H1 (cell line): Measurements from ENCODE around the gene SKIDA1. TPM values are rescaled to one million over a fixed set of nuclear protein-coding genes. Genes with fewer than 3 reads are reported as not detected.
A peak's percentile ranks its signal among the peaks of the same experiment; 100 is the strongest.

Experiments
- CTCF ChIA-PET: fragments of 300-600 bp; sonication (Branson Sonifier 250); formaldehyde crosslinking; loops from one replicate; lab custom pipeline; 2021; ENCODE audit not compliant: partially characterized antibody; lab: Charles Lee
- POLR2A ChIA-PET: fragments of 300-600 bp; sonication (Branson Sonifier 250); formaldehyde crosslinking; loops from one replicate; lab custom pipeline; 2021; ENCODE audit warnings: inconsistent platforms; ENCODE audit not compliant: partially characterized antibody; lab: Charles Lee
- DNase-seq, 2 experiments: peaks; one replicate each; pipeline versions ENCODE4 v3.0.0 to v3.0.0-alpha.2; 2010 to 2022; ENCODE audit warnings: low spot score in 2 of 2, low read depth in 1 of 2, mixed read lengths in 1 of 2
- FAIRE-seq: peaks from 2 replicates; lab custom pipeline; 2011; peaks lifted over from hg19 to GRCh38; lab: Jason Lieb, UNC
- H2AFZ ChIP-seq: 2 replicates; pipeline ENCODE4 v1.8.1; 2012; ENCODE audit warnings: low read length, inconsistent platforms
- H2AK5ac ChIP-seq: 2 replicates; pipeline ENCODE4 v1.6.1; 2013; ENCODE audit warnings: low read depth, low read length
- H2BK120ac ChIP-seq: replicated peaks from 2 replicates; pipeline ENCODE3; 2013; ENCODE audit warnings: low read depth, low read length, inconsistent platforms
- H2BK12ac ChIP-seq: 2 replicates; pipeline ENCODE4 v1.6.1; 2013; ENCODE audit warnings: low read depth, low read length
- H2BK15ac ChIP-seq: 2 replicates; pipeline ENCODE4 v1.6.1; 2013; ENCODE audit warnings: low read length
- H2BK20ac ChIP-seq: 2 replicates; pipeline ENCODE4 v1.6.1; 2013; ENCODE audit warnings: low read length
- H2BK5ac ChIP-seq: 2 replicates; pipeline ENCODE4 v1.6.1; 2013; ENCODE audit warnings: low read depth, low read length
- H3K14ac ChIP-seq: 2 replicates; pipeline ENCODE4 v1.6.1; 2013; ENCODE audit warnings: inconsistent platforms; ENCODE audit not compliant: insufficient read length
- H3K18ac ChIP-seq: 2 replicates; pipeline ENCODE4 v1.6.1; 2013; ENCODE audit warnings: low read length; ENCODE audit errors: extremely low read depth
- H3K23ac ChIP-seq: 2 replicates; pipeline ENCODE4 v1.6.1; 2013; ENCODE audit warnings: inconsistent platforms; ENCODE audit not compliant: insufficient read length
- H3K23me2 ChIP-seq: 2 replicates; pipeline ENCODE4 v1.6.1; 2013; ENCODE audit warnings: low read depth, low read length
- H3K27ac ChIP-seq: 2 replicates; pipeline ENCODE4 v1.6.1; 2011; ENCODE audit warnings: low read depth, low read length, inconsistent platforms
- H3K27me3 ChIP-seq, 4 experiments: replicated peaks in 1 of 4; 1 replicate in 1 of 4; 2 replicates in 3 of 4; pipeline versions ENCODE4 v1.6.1 to v1.8.1; 2011 to 2013; ENCODE audit warnings: low read length in 3 of 4, mild to moderate bottlenecking in 3 of 4, inconsistent platforms in 2 of 4, mixed read lengths in 2 of 4, moderate library complexity in 1 of 4; ENCODE audit not compliant: control insufficient read depth in 3 of 4, insufficient read depth in 3 of 4; ENCODE audit errors: extremely low read depth in 1 of 4
- H3K36me3 ChIP-seq, 4 experiments: 2 replicates each; pipeline versions ENCODE4 v1.6.1 to v1.8.1; 2011 to 2013; ENCODE audit warnings: mild to moderate bottlenecking in 4 of 4, low read length in 3 of 4, moderate library complexity in 2 of 4, control low read depth in 1 of 4, inconsistent platforms in 1 of 4; ENCODE audit not compliant: insufficient read depth in 4 of 4, control insufficient read depth in 2 of 4
- H3K4ac ChIP-seq: replicated peaks from 2 replicates; pipeline ENCODE3; 2013; ENCODE audit warnings: low read length, low read depth, mixed read lengths, inconsistent platforms; ENCODE audit not compliant: insufficient read length
- H3K4me1 ChIP-seq, 4 experiments: replicated peaks in 1 of 4; 1 replicate in 1 of 4; 2 replicates in 3 of 4; pipeline versions ENCODE4 v1.6.1 to v1.8.1; 2011 to 2013; ENCODE audit warnings: low read length in 3 of 4, inconsistent platforms in 2 of 4, mixed read lengths in 1 of 4; ENCODE audit not compliant: insufficient read depth in 4 of 4, control insufficient read depth in 3 of 4
- H3K4me2 ChIP-seq, 2 experiments: 2 replicates each; pipeline versions ENCODE4 v1.6.1 to v1.8.1; 2011 to 2013; ENCODE audit warnings: low read depth in 2 of 2, low read length in 2 of 2, control low read depth in 1 of 2, inconsistent platforms in 1 of 2, mild to moderate bottlenecking in 1 of 2; ENCODE audit not compliant: insufficient read depth in 1 of 2
- H3K4me3 ChIP-seq, 4 experiments: fragments of 200-600, 300-600 bp in 1 of 4; sonication (generic), shearing (Covaris generic), sonication (Bioruptor Twin) in 1 of 4; 2 replicates each; pipeline versions ENCODE4 v1.5.1 to v1.8.1; 2011 to 2016; ENCODE audit warnings: low read length in 4 of 4, low read depth in 3 of 4, control low read depth in 2 of 4, inconsistent platforms in 2 of 4, mild to moderate bottlenecking in 2 of 4, mixed read lengths in 1 of 4, moderate library complexity in 1 of 4; ENCODE audit not compliant: insufficient read depth in 2 of 4; ENCODE audit errors: extremely low read depth in 1 of 4
- H3K56ac ChIP-seq: replicated peaks from 2 replicates; pipeline ENCODE3; 2013; ENCODE audit warnings: low read depth, mild to moderate bottlenecking, mixed read lengths, low read length, inconsistent platforms; ENCODE audit not compliant: insufficient read length
- H3K79me1 ChIP-seq: 2 replicates; pipeline ENCODE4 v1.6.1; 2013; ENCODE audit warnings: low read depth, low read length, control low read depth
- H3K79me2 ChIP-seq, 2 experiments: 2 replicates each; pipeline versions ENCODE4 v1.6.1 to v1.8.1; 2012 to 2013; ENCODE audit warnings: low read length in 2 of 2, mild to moderate bottlenecking in 2 of 2, inconsistent platforms in 1 of 2; ENCODE audit not compliant: insufficient read depth in 2 of 2, control insufficient read depth in 1 of 2
- H3K9ac ChIP-seq, 4 experiments: replicated peaks in 1 of 4; 1 replicate in 1 of 4; 2 replicates in 3 of 4; pipeline versions ENCODE4 v1.6.1 to v1.8.1; 2011 to 2013; ENCODE audit warnings: low read depth in 3 of 4, low read length in 3 of 4, control low read depth in 2 of 4, mild to moderate bottlenecking in 2 of 4, moderate library complexity in 2 of 4, inconsistent platforms in 1 of 4; ENCODE audit errors: extremely low read depth in 1 of 4
- H3K9me3 ChIP-seq, 2 experiments: 2 replicates each; pipeline versions ENCODE4 v1.6.1 to v1.8.1; 2012 to 2013; ENCODE audit warnings: mild to moderate bottlenecking in 2 of 2, moderate library complexity in 2 of 2, control low read depth in 1 of 2, inconsistent platforms in 1 of 2, low read depth in 1 of 2, low read length in 1 of 2, mixed read lengths in 1 of 2; ENCODE audit not compliant: insufficient read depth in 2 of 2
- H4K20me1 ChIP-seq, 2 experiments: replicated peaks in 1 of 2; 2 replicates each; pipeline versions ENCODE3 to v1.8.1; 2011 to 2013; ENCODE audit warnings: inconsistent platforms in 2 of 2, low read length in 2 of 2, mild to moderate bottlenecking in 1 of 2; ENCODE audit not compliant: insufficient read depth in 2 of 2, control insufficient read depth in 1 of 2
- H4K5ac ChIP-seq: 2 replicates; pipeline ENCODE4 v1.6.1; 2013; ENCODE audit warnings: low read length, low read depth, mixed read lengths, inconsistent platforms; ENCODE audit not compliant: insufficient read length
- H4K8ac ChIP-seq: 2 replicates; pipeline ENCODE4 v1.8.0; 2013; ENCODE audit warnings: mild to moderate bottlenecking, moderate library complexity, low read length, inconsistent platforms; ENCODE audit not compliant: insufficient read depth; ENCODE audit errors: extremely low read depth
- H4K91ac ChIP-seq: replicated peaks from 2 replicates; pipeline ENCODE3; 2013; ENCODE audit warnings: low read length, mixed read lengths, inconsistent platforms; ENCODE audit not compliant: insufficient read length
- CHD2 ChIP-seq: IDR thresholded peaks from 2 replicates; pipeline ENCODE4 v1.6.1; 2012; ENCODE audit warnings: low read length, improper control_type of control experiment
- E2F6 ChIP-seq: IDR thresholded peaks from 2 replicates; pipeline ENCODE4 v1.6.1; 2012; ENCODE audit warnings: inconsistent platforms
- EZH2 ChIP-seq: fragments of 200-600 bp; sonication (generic); IDR thresholded peaks from 2 replicates; pipeline ENCODE4 v1.7.1; 2012; ENCODE audit warnings: low read depth, mild to moderate bottlenecking, moderate library complexity, low read length, inconsistent platforms; ENCODE audit not compliant: severe bottlenecking
- HDAC6 ChIP-seq: IDR thresholded peaks from one replicate; pipeline ENCODE4 v1.7.1; 2012; ENCODE audit warnings: low read depth, mild to moderate bottlenecking, inconsistent platforms, low read length, moderate library complexity
- JUND ChIP-seq: IDR thresholded peaks from 2 replicates; pipeline ENCODE4 v1.6.1; 2011; ENCODE audit warnings: mild to moderate bottlenecking, improper control_type of control experiment, low read length
- RBBP5 ChIP-seq: IDR thresholded peaks from 2 replicates; pipeline ENCODE4 v1.7.1; 2012; ENCODE audit warnings: low read depth, mild to moderate bottlenecking, inconsistent platforms, low read length, moderate library complexity, borderline replicate concordance
- RXRA ChIP-seq: IDR thresholded peaks from 2 replicates; pipeline ENCODE4 v1.6.1; 2011; ENCODE audit warnings: low read depth, mild to moderate bottlenecking, low read length, moderate library complexity; ENCODE audit not compliant: insufficient read depth
- TAF1 ChIP-seq: IDR thresholded peaks from 2 replicates; pipeline ENCODE4 v1.6.1; 2011; ENCODE audit warnings: mild to moderate bottlenecking, low read depth, low read length
- TCF12 ChIP-seq: IDR thresholded peaks from 2 replicates; pipeline ENCODE4 v1.6.1; 2011; ENCODE audit warnings: low read depth, mild to moderate bottlenecking, low read length
- YY1 ChIP-seq: IDR thresholded peaks from 2 replicates; pipeline ENCODE4 v1.6.1; 2011; ENCODE audit warnings: low read depth, mild to moderate bottlenecking, low read length
- ZNF274 ChIP-seq: IDR thresholded peaks from 2 replicates; pipeline ENCODE4 v1.7.0; 2012; ENCODE audit warnings: low read length, borderline replicate concordance; ENCODE audit errors: extremely low read depth
- WGBS, 2 experiments: shearing (Covaris generic) in 1 of 2; methylation state at CpG; one replicate each; pipeline versions ENCODE4 v1.1.6 to v1.1.7; 2013 to 2015; ENCODE audit warnings: low lambda C conversion rate in 2 of 2, mixed read lengths in 2 of 2, inconsistent platforms in 1 of 2, low coverage in 1 of 2, missing lambda C conversion rate in 1 of 2; ENCODE audit not compliant: insufficient replicate concordance in 2 of 2, insufficient coverage in 1 of 2, insufficient read length in 1 of 2; ENCODE audit errors: extremely low coverage in 1 of 2, missing lambda C conversion rate in 1 of 2; 5-methylcytosine and 5-hydroxymethylcytosine counted together
- polyA plus RNA-seq, 7 experiments: library from polyadenylated mRNA; depleted of rRNA in 3 of 7; stranded (reverse) in 5 of 7; unstranded in 2 of 7; fragments of >200 nt in 5 of 7; fragments of 200-250 nt in 2 of 7; gene quantifications; 1 replicate in 5 of 7; 2 replicates in 1 of 7; 4 replicates in 1 of 7; pipeline versions ENCODE4 v1.2.1 to v1.2.3, GENCODE V29; 2011 to 2013; ENCODE audit warnings: missing spikeins in 2 of 7, mixed read lengths in 2 of 7
- total RNA-seq: library from RNA; stranded (reverse); fragmentation: NEBNext Ultra II Directional; extraction: Animal tissue kit (Norgen Biotek cat#: 25700); gene quantifications from 2 replicates; pipeline ENCODE4 v1.2.1, GENCODE V29; 2021

Gene SKIDA1
- total and polyA plus RNA-seq, 2 of the 8 experiments (the other 6 are each of a cell fraction or from before 2014, with no cell fraction given): 1.5 to 8.0 TPM

GRCh38 chr10:21495752-21496342 is 29.6 kb downstream of the SKIDA1 start:
- no peak overlapping the region for H3K14ac ChIP-seq
- no peak overlapping the region for H2BK120ac ChIP-seq
- H3K4me1 ChIP-seq: peaks cover under 1 to 29% (median 16%) of the 10 kb centered on the region in 4 experiments
- no peak overlapping the region for H3K23ac ChIP-seq
- peaks cover 5 to 24% (median 15%) of the 10 kb centered on the region in 4 experiments; a peak in 6 of 7 replicates for H3K27me3 ChIP-seq
- FAIRE-seq (no peak), DNase-seq (peak; percentile 85 to 99)
- no peak overlapping the region; the same call in 1 of the 2 replicates for H2BK20ac ChIP-seq
- peak overlapping the region; percentile 90 to 92 for H3K4me2 ChIP-seq
- H3K4me3 ChIP-seq: peak overlapping the region; percentile 48 to 88 (median 70)
- peak overlapping the region; percentile 86 for H3K27ac ChIP-seq
- no peak overlapping the region for H2AK5ac ChIP-seq
- no peaks in the 10 kb centered on the region for H3K79me1 ChIP-seq
- H3K23me2 ChIP-seq: peaks cover 33% of the 10 kb centered on the region; the same call in 1 of the 2 replicates
- WGBS, 2 experiments: 2% methylated on average over 15 of the region's 58 CpGs; no CpG with 5 or more reads in 1 of the 2 experiments
- H3K56ac ChIP-seq: peak overlapping the region; percentile 98
- H4K20me1 ChIP-seq: no peaks in the 10 kb centered on the region
- peaks cover 0 to 31% of the 10 kb centered on the region in 2 experiments; a peak in 2 of 4 replicates for H3K79me2 ChIP-seq
- H4K91ac ChIP-seq: peak overlapping the region; percentile 98
- H4K5ac ChIP-seq: peak overlapping the region; percentile 95
- no peaks in the 10 kb centered on the region for H3K9me3 ChIP-seq
- no peaks in the 10 kb centered on the region for H3K36me3 ChIP-seq
- CTCF ChIA-PET: interaction anchor here (0.6 to 6.2 kb wide), 24 partner anchors 8 to 418 kb away, joined by 3 to 46 read pairs (median 4); no protein-coding TSS in a partner anchor
- POLR2A ChIA-PET: interaction anchor here (0.6 to 12.9 kb wide), 15 partner anchors 9 to 315 kb away, joined by 3 to 322 read pairs (median 4); partner anchors contain the start of genes MLLT10 and SKIDA1
- H2BK12ac ChIP-seq: no peak overlapping the region
- no peak overlapping the region for H2BK15ac ChIP-seq
- peak overlapping the region; percentile 96 for H4K8ac ChIP-seq
- peak overlapping the region; percentile 44 to 93 (median 80) for H3K9ac ChIP-seq
- no peak overlapping the region for H2AFZ ChIP-seq
- H3K18ac ChIP-seq: peak overlapping the region; percentile 99
- peak overlapping the region; percentile 80; the same call in 1 of the 2 replicates for H2BK5ac ChIP-seq
- peak overlapping the region; percentile 91 for H3K4ac ChIP-seq
- TF ChIP-seq TCF12 (0 out of 2 replicates have a peak, but pooled peaks have one; percentile 74), HDAC6 (no peak), CHD2 (peak; percentile 46; the same call in 1 of the 2 replicates), TAF1 (peak; percentile 68; the same call in 1 of the 2 replicates), JUND (peak; percentile 15; the same call in 1 of the 2 replicates), ZNF274 (no peak), RBBP5 (peak; percentile 58), E2F6 (no peak), EZH2 (peak; percentile 9), YY1 (0 out of 2 replicates have a peak, but pooled peaks have one; percentile 31), RXRA (no peak)
